ENCODE results near the gene LMX1B.

GRCh38 chr9:126708178-126708577, 94.5 kb downstream of the LMX1B start:
- TF ChIP-seq EZH2phosphoT487 (IDR thresholded peaks at IDR 0.05; ENCODE audit: borderline replicate concordance, low read length): no peak
- no peak for TF ChIP-seq CTCF (IDR thresholded peaks at IDR 0.05; ENCODE audit: low read depth, low read length, poor library complexity, severe bottlenecking)
